Measurements from ENCODE around the gene ETDB.

GRCh38 chrX:135086197-135086854, 34.0 kb downstream of the ETDB start:
- TF ChIP-seq POLR2A (IDR thresholded peaks at IDR 0.05) (no peak), POLR2AphosphoS5 (IDR thresholded peaks at IDR 0.05) (no peak), CTCF (IDR thresholded peaks at IDR 0.05) (peak in 3 of 4 experiments; percentile 33 to 51 (median 37))

All from prostate gland (tissue), 2 donors.